Activated naive CD4-positive, alpha-beta T cell treated with anti-CD3 and anti-CD28 coated beads, Interleukin-2, amount 50 U/mL, for 24 hours (primary cell): Measurements from ENCODE around the gene ADCY5.

Source experiments
- H3K27ac Mint-ChIP-seq: one replicate; pipeline ENCODE4 v1.8.0; 2021; ENCODE audit warnings: mild to moderate bottlenecking, mixed read lengths
- H3K27me3 Mint-ChIP-seq: one replicate; pipeline ENCODE4 v1.8.0; 2021; ENCODE audit warnings: mixed read lengths
- H3K36me3 Mint-ChIP-seq: one replicate; pipeline ENCODE4 v1.8.0; 2021; ENCODE audit warnings: mixed read lengths
- H3K4me1 Mint-ChIP-seq: one replicate; pipeline ENCODE4 v1.8.0; 2021; ENCODE audit warnings: mixed read lengths
- H3K4me3 Mint-ChIP-seq: one replicate; pipeline ENCODE4 v1.8.0; 2021; ENCODE audit warnings: mild to moderate bottlenecking, mixed read lengths
- H3K9me3 Mint-ChIP-seq: one replicate; pipeline ENCODE4 v1.8.0; 2021; ENCODE audit warnings: mixed read lengths

ADCY5 gene

GRCh38 chr3:123475786-123476185, 26.9 kb upstream of the ADCY5 start:
- Mint-ChIP-seq H3K27ac (no peak overlapping the region), H3K4me1 (no peaks in the 10 kb centered on the region)

GRCh38 chr3:123471106-123471505, 22.2 kb upstream of the ADCY5 start:
- Mint-ChIP-seq H3K4me3 (no peak overlapping the region), H3K4me1 (no peaks in the 10 kb centered on the region), H3K27ac (no peak overlapping the region), H3K36me3 (no peaks in the 10 kb centered on the region), H3K9me3 (no peaks in the 10 kb centered on the region), H3K27me3 (no peaks in the 10 kb centered on the region)

More at GRCh38 chr3:123475786-123476185, 26.9 kb upstream of the ADCY5 start:
- Mint-ChIP-seq H3K4me3 (no peak overlapping the region), H3K27me3 (peaks cover 7% of the 10 kb centered on the region), H3K36me3 (no peaks in the 10 kb centered on the region), H3K9me3 (no peaks in the 10 kb centered on the region)

GRCh38 chr3:123469323-123469995, 20.6 kb upstream of the ADCY5 start:
- Mint-ChIP-seq H3K4me3 (no peak overlapping the region), H3K27me3 (peaks cover 3% of the 10 kb centered on the region), H3K9me3 (no peaks in the 10 kb centered on the region), H3K36me3 (no peaks in the 10 kb centered on the region), H3K4me1 (no peaks in the 10 kb centered on the region), H3K27ac (no peak overlapping the region)

- Mint-ChIP-seq H3K4me1 (no peaks in the 10 kb centered on the region), H3K27ac (no peak overlapping the region), H3K9me3 (no peaks in the 10 kb centered on the region)
Measured at GRCh38 chr3:123467046-123467445, 18.2 kb upstream of the ADCY5 start.

GRCh38 chr3:123464211-123464610, 15.3 kb upstream of the ADCY5 start:
- H3K27me3 Mint-ChIP-seq = peaks cover 5% of the 10 kb centered on the region
- no peaks in the 10 kb centered on the region for H3K4me1 Mint-ChIP-seq
- H3K36me3 Mint-ChIP-seq = no peaks in the 10 kb centered on the region
- H3K4me3 Mint-ChIP-seq = no peak overlapping the region
- H3K9me3 Mint-ChIP-seq = no peaks in the 10 kb centered on the region
- H3K27ac Mint-ChIP-seq = no peak overlapping the region

More at GRCh38 chr3:123467046-123467445, 18.2 kb upstream of the ADCY5 start:
- no peaks in the 10 kb centered on the region for H3K36me3 Mint-ChIP-seq
- H3K4me3 Mint-ChIP-seq = no peak overlapping the region
- H3K27me3 Mint-ChIP-seq = peaks cover 5% of the 10 kb centered on the region

GRCh38 chr3:123459862-123460261, 11.0 kb upstream of the ADCY5 start:
- no peaks in the 10 kb centered on the region for H3K4me1 Mint-ChIP-seq
- H3K36me3 Mint-ChIP-seq = no peaks in the 10 kb centered on the region
- no peaks in the 10 kb centered on the region for H3K9me3 Mint-ChIP-seq
- no peak overlapping the region for H3K4me3 Mint-ChIP-seq
- no peak overlapping the region for H3K27ac Mint-ChIP-seq
- peaks cover 11% of the 10 kb centered on the region for H3K27me3 Mint-ChIP-seq

GRCh38 chr3:123458255-123458654, 9.4 kb upstream of the ADCY5 start:
- no peaks in the 10 kb centered on the region for H3K36me3 Mint-ChIP-seq
- H3K9me3 Mint-ChIP-seq = no peaks in the 10 kb centered on the region
- no peak overlapping the region for H3K4me3 Mint-ChIP-seq
- no peak overlapping the region for H3K27ac Mint-ChIP-seq
- no peaks in the 10 kb centered on the region for H3K4me1 Mint-ChIP-seq
- H3K27me3 Mint-ChIP-seq = peaks cover 10% of the 10 kb centered on the region

GRCh38 chr3:123457841-123458240, 9.0 kb upstream of the ADCY5 start:
- Mint-ChIP-seq H3K9me3 (no peaks in the 10 kb centered on the region), H3K36me3 (no peaks in the 10 kb centered on the region), H3K27ac (no peak overlapping the region), H3K27me3 (peaks cover 10% of the 10 kb centered on the region), H3K4me1 (no peaks in the 10 kb centered on the region), H3K4me3 (no peak overlapping the region)

- Mint-ChIP-seq H3K4me3 (no peak overlapping the region), H3K36me3 (no peaks in the 10 kb centered on the region), H3K9me3 (no peaks in the 10 kb centered on the region), H3K27ac (no peak overlapping the region), H3K4me1 (peaks cover 3% of the 10 kb centered on the region), H3K27me3 (peaks cover 20% of the 10 kb centered on the region)
Measured at GRCh38 chr3:123453675-123454074, 4.8 kb upstream of the ADCY5 start.

- H3K9me3 Mint-ChIP-seq = no peaks in the 10 kb centered on the region
- peaks cover 22% of the 10 kb centered on the region for H3K27me3 Mint-ChIP-seq
- H3K27ac Mint-ChIP-seq = no peak overlapping the region
- no peaks in the 10 kb centered on the region for H3K36me3 Mint-ChIP-seq
- H3K4me3 Mint-ChIP-seq = no peak overlapping the region
- peaks cover 7% of the 10 kb centered on the region for H3K4me1 Mint-ChIP-seq
Measured at GRCh38 chr3:123451186-123451585, 2.3 kb upstream of the ADCY5 start.

GRCh38 chr3:123449997-123450604, 1.2 kb upstream of the ADCY5 start:
- H3K4me3 Mint-ChIP-seq = peak overlapping the region; percentile 73
- H3K27me3 Mint-ChIP-seq = peaks cover 23% of the 10 kb centered on the region
- peaks cover 7% of the 10 kb centered on the region for H3K4me1 Mint-ChIP-seq
- no peaks in the 10 kb centered on the region for H3K36me3 Mint-ChIP-seq
- no peak overlapping the region for H3K27ac Mint-ChIP-seq
- H3K9me3 Mint-ChIP-seq = no peaks in the 10 kb centered on the region

GRCh38 chr3:123449102-123449996, 459 bp upstream of the ADCY5 start:
- peak overlapping the region; percentile 73 for H3K4me3 Mint-ChIP-seq
- H3K9me3 Mint-ChIP-seq = no peaks in the 10 kb centered on the region
- peaks cover 27% of the 10 kb centered on the region for H3K27me3 Mint-ChIP-seq
- H3K36me3 Mint-ChIP-seq = no peaks in the 10 kb centered on the region
- peaks cover 7% of the 10 kb centered on the region for H3K4me1 Mint-ChIP-seq
- no peak overlapping the region for H3K27ac Mint-ChIP-seq

- Mint-ChIP-seq H3K27ac (no peak overlapping the region), H3K4me3 (no peak overlapping the region), H3K27me3 (peaks cover 38% of the 10 kb centered on the region), H3K9me3 (no peaks in the 10 kb centered on the region), H3K36me3 (no peaks in the 10 kb centered on the region), H3K4me1 (peaks cover 7% of the 10 kb centered on the region)
Measured at GRCh38 chr3:123447749-123448517, 957 bp downstream of the ADCY5 start.

- Mint-ChIP-seq H3K9me3 (no peaks in the 10 kb centered on the region), H3K4me3 (peak overlapping the region; percentile 80), H3K27me3 (peaks cover 41% of the 10 kb centered on the region), H3K27ac (no peak overlapping the region), H3K4me1 (peaks cover 7% of the 10 kb centered on the region), H3K36me3 (no peaks in the 10 kb centered on the region)
Measured at GRCh38 chr3:123447416-123447748, 1.5 kb downstream of the ADCY5 start.

GRCh38 chr3:123446610-123447109, 2.2 kb downstream of the ADCY5 start:
- peak overlapping the region; percentile 80 for H3K4me3 Mint-ChIP-seq
- no peaks in the 10 kb centered on the region for H3K9me3 Mint-ChIP-seq
- H3K27me3 Mint-ChIP-seq = peaks cover 43% of the 10 kb centered on the region
- no peak overlapping the region for H3K27ac Mint-ChIP-seq
- H3K4me1 Mint-ChIP-seq = peaks cover 7% of the 10 kb centered on the region
- H3K36me3 Mint-ChIP-seq = no peaks in the 10 kb centered on the region
